Testis (tissue), 3 donors: ENCODE measurements around the gene GOLPH3L. TPM values are rescaled to one million over a fixed set of nuclear protein-coding genes. Genes with fewer than 3 reads are reported as not detected.
"Not testable (repeated sequence)": the region's sequence is repeated elsewhere in the genome, so short reads cannot be mapped to it uniquely, and the experiment has no call there.

ENCODE experiments used
- DNase-seq: peaks from one replicate; pipeline ENCODE4 v3.0.0-alpha.2; 2019
- H3K27ac ChIP-seq, 2 donors: fragments of 200-600 bp; sonication (generic); one replicate each; pipeline ENCODE4 v1.5.1; 2019
- H3K27me3 ChIP-seq: fragments of 200-600 bp; sonication (generic); one replicate; pipeline ENCODE4 v1.5.1; 2019
- H3K36me3 ChIP-seq: fragments of 200-600 bp; sonication (generic); one replicate; pipeline ENCODE4 v1.5.1; 2017; ENCODE audit warnings: low read depth; ENCODE audit errors: missing control alignments
- H3K4me1 ChIP-seq: fragments of 200-600 bp; sonication (generic); one replicate; pipeline ENCODE4 v1.5.1; 2019
- H3K4me3 ChIP-seq, 2 donors: fragments of 200-600 bp; sonication (generic); one replicate each; pipeline ENCODE4 v1.5.1; 2017 to 2019
- H3K9me3 ChIP-seq: fragments of 200-600 bp; sonication (generic); one replicate; pipeline ENCODE4 v1.5.1; 2017
- POLR2A ChIP-seq: fragments of 450-650 bp; IDR thresholded peaks from one replicate; pipeline ENCODE4 v1.6.1; 2017; ENCODE audit warnings: antibody characterized with exemption, mild to moderate bottlenecking, moderate library complexity
- WGBS, 2 donors: methylation state at CpG; one replicate each; pipeline ENCODE4 v1.1.5; 2018; 5-methylcytosine and 5-hydroxymethylcytosine counted together
- intact Hi-C: fragments of 100-400 bp; cut with DNase I; formaldehyde crosslinking; loops from one replicate; pipeline ENCODE4 v1.15.1; 2023; ENCODE audit warnings: low total_unique reads
- polyA plus RNA-seq: library from polyadenylated mRNA; stranded (reverse); fragments of 350-450 nt; fragmentation: Illumina TruSeq; extraction: RNeasy Lipid Tissue Mini Kit (QIAGEN cat#74804); gene quantifications from one replicate; pipeline ENCODE4 v1.2.3, GENCODE V29; 2014; ENCODE audit warnings: low read depth, low replicate concordance; ENCODE audit not compliant: insufficient read depth
- total RNA-seq, 2 donors: library from RNA; depleted of rRNA; stranded (reverse); fragments of >200 nt; gene quantifications; one replicate each; pipeline ENCODE4 v1.2.3, GENCODE V29; 2016
- TF ChIP-seq, protein P1 (sequence below), 3 experiments: fragments of 450-650 bp in 2 of 3; fragments of 200-600 bp in 1 of 3; sonication (generic) in 1 of 3; IDR thresholded peaks; one replicate each; pipeline ENCODE4 v1.5.1; 2016 to 2019; ENCODE audit warnings: antibody characterized with exemption in 3 of 3, mild to moderate bottlenecking in 2 of 3, moderate library complexity in 1 of 3

Gene GOLPH3L
- total and polyA plus RNA-seq, 3 donors from 2014 or later = 18.7 to 26.8 (median 19.9) TPM

DNA sequence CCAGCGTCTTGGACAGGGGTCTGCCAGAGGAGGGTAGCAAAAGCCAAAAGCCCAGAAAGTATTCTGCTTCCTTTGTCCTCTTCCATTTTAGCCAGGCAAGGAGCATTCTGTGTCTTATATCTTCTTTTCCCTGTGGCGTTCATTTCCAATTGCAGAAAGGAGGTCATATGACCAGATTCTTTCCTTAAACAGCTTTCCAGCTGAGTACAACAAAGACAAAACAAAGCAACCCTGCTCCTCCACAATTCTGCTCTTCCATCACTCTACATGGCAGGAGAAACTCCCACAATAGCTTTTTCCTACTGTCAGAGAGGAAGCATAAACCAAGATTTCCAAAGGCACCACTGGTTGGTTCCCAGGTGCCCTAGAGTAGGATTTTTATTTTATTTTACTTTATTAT is 87.2 kb downstream of the GOLPH3L start:
- TF ChIP-seq POLR2A = no peak
- TF ChIP-seq, protein P1, sequence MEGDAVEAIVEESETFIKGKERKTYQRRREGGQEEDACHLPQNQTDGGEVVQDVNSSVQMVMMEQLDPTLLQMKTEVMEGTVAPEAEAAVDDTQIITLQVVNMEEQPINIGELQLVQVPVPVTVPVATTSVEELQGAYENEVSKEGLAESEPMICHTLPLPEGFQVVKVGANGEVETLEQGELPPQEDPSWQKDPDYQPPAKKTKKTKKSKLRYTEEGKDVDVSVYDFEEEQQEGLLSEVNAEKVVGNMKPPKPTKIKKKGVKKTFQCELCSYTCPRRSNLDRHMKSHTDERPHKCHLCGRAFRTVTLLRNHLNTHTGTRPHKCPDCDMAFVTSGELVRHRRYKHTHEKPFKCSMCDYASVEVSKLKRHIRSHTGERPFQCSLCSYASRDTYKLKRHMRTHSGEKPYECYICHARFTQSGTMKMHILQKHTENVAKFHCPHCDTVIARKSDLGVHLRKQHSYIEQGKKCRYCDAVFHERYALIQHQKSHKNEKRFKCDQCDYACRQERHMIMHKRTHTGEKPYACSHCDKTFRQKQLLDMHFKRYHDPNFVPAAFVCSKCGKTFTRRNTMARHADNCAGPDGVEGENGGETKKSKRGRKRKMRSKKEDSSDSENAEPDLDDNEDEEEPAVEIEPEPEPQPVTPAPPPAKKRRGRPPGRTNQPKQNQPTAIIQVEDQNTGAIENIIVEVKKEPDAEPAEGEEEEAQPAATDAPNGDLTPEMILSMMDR (IDR thresholded peaks at IDR 0.05) = no peak
- peaks cover 36% of the 10 kb centered on the region for H3K4me1 ChIP-seq
- H3K27ac ChIP-seq = peak overlapping the region; percentile 57 to 74
- intact Hi-C loops = no loop called here
- WGBS, 2 donors = 25 to 38% methylated on average over 2 of the region's 2 CpGs
- no peaks in the 10 kb centered on the region for H3K36me3 ChIP-seq
- H3K27me3 ChIP-seq = no peaks in the 10 kb centered on the region
- DNase-seq = no peak
- H3K9me3 ChIP-seq = no peaks in the 10 kb centered on the region
- H3K4me3 ChIP-seq = no peak overlapping the region

DNA sequence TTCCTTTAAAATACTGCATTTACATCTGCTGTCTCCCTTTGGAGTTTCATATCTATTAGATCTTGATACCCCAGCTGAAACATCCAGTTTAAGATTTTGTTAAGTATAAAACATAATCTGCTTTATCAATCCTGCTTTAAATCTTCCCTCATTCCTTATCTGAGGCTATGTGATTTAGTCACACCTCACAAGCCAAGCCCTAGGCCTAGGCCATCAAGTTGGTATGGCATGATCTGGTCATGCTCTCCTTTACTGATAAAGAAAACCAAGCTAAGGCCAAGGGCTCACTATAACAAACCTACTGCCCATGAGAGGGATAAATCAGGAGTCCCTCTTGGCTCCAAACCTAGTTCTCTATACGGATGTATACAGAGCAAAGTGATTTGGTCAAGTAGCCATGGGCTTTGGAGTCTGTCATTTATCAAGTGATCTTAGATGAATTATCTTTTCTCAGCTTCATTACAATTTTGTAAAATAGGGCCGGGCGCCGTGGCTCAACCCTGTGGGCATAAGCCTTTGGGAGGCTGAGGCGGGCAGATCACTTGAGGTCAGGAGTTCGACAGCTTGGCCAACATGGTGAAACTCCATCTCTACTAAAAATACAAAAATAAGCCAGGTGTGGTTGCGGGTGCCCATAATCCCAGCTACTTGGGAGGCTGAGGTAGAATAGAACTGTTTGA is 90.4 kb downstream of the GOLPH3L start:
- Histone ChIP-seq H3K4me3 (no peak overlapping the region), H3K27ac (no peak overlapping the region), H3K27me3 (no peaks in the 10 kb centered on the region), H3K4me1 (peaks cover 26% of the 10 kb centered on the region), H3K9me3 (no peaks in the 10 kb centered on the region), H3K36me3 (no peaks in the 10 kb centered on the region)
- 95 to 97% methylated on average over 7 of the region's 7 CpGs for WGBS, 2 donors
- no peak for DNase-seq
- TF ChIP-seq, protein P1 (IDR thresholded peaks at IDR 0.05) = no peak
- no peak for TF ChIP-seq POLR2A
- intact Hi-C loops = no loop called here

- H3K9me3 ChIP-seq, intact Hi-C loops, H3K4me3 ChIP-seq, DNase-seq, H3K27me3 ChIP-seq, H3K36me3 ChIP-seq: not testable (repeated sequence)
- 91 to 94% methylated on average over 3 of the region's 3 CpGs for WGBS, 2 donors
- Histone ChIP-seq H3K27ac (peak overlapping the region; percentile 56 to 79), H3K4me1 (peaks cover 22% of the 10 kb centered on the region)
These were observed 91.6 kb downstream of the GOLPH3L start for GRCh38 chr1:150605451-150605731.

- H3K27ac ChIP-seq = peak overlapping the region; percentile 56 to 79
- H3K4me1 ChIP-seq = peaks cover 11% of the 10 kb centered on the region
- no peak for TF ChIP-seq POLR2A
- TF ChIP-seq, protein P1 (IDR thresholded peaks at IDR 0.05) = no peak
- WGBS, 2 donors = 84 to 88% methylated on average over 2 of the region's 2 CpGs
- intact Hi-C loops = no loop called here
- no peaks in the 10 kb centered on the region for H3K9me3 ChIP-seq
- H3K27me3 ChIP-seq = no peaks in the 10 kb centered on the region
- DNase-seq = no peak
- H3K4me3 ChIP-seq = no peak overlapping the region
- no peaks in the 10 kb centered on the region for H3K36me3 ChIP-seq
These were observed 92.7 kb downstream of the GOLPH3L start for GRCh38 chr1:150604226-150604588.

DNA sequence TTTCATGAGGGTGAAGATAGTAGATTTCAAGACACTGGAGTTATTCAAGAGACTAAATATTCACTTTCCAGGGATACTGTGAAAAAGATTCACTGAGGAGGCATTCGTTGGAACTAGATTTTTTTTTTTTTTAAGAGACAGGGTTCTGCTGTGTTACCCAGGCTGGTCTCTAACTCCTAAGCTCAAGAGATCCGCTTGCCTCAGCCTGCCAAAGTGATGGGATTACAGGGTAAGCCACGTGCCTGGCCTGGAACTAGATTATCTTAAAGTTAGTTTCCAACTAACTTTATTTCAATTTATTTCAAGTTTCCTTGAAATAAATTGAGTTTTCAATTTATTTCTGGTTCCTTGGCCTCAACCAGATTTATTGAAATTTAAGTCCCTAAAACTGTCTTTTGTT is 93.2 kb downstream of the GOLPH3L start:
- intact Hi-C loops = no loop called here
- H3K4me3 ChIP-seq = no peak overlapping the region
- H3K9me3 ChIP-seq = no peaks in the 10 kb centered on the region
- H3K4me1 ChIP-seq = peaks cover 11% of the 10 kb centered on the region
- H3K27ac ChIP-seq = peak overlapping the region; percentile 56 to 79
- TF ChIP-seq, protein P1 (IDR thresholded peaks at IDR 0.05) = no peak
- no peak for TF ChIP-seq POLR2A
- H3K36me3 ChIP-seq = no peaks in the 10 kb centered on the region
- DNase-seq = no peak
- WGBS, 2 donors = 78 to 79% methylated on average over 3 of the region's 3 CpGs
- no peaks in the 10 kb centered on the region for H3K27me3 ChIP-seq

- DNase-seq, H3K27ac ChIP-seq, H3K36me3 ChIP-seq, H3K4me3 ChIP-seq, H3K9me3 ChIP-seq, H3K27me3 ChIP-seq, intact Hi-C loops: not testable (repeated sequence)
- H3K4me1 ChIP-seq = peaks cover 11% of the 10 kb centered on the region
- WGBS, 2 donors = 88 to 97% methylated on average over 12 of the region's 12 CpGs
These were observed 94.6 kb downstream of the GOLPH3L start for GRCh38 chr1:150602372-150602771.
